HG02610 (cell line): ENCODE data around the gene OR2F2.

Experiments used
- ATAC-seq: cut with Tn5 transposase; IDR thresholded peaks from one replicate; pipeline ENCODE4 v1.9.1; 2021; ENCODE audit warnings: mild to moderate bottlenecking, moderate library complexity; ENCODE audit not compliant: unreplicated experiment

Gene OR2F2

DNA sequence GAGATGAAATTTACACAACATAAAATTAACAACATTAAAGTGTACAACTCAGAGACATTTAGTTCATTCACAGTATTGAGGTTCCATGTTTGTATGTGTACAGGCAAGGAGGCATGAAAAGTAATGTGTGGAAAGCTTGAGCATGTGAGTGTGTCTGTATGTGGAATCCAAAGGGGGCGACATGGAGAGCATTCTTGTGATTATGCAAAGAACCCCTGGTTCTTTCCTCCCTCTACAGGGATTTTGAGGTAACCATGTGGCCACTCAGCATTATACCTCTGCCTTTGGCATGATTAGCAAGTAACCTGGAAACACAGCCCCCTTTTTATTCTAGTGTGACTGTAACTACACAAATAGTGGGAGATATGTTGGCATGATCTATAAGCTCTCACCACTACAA lies 40.6 kb downstream of the OR2F2 start:
- no peak for ATAC-seq

DNA sequence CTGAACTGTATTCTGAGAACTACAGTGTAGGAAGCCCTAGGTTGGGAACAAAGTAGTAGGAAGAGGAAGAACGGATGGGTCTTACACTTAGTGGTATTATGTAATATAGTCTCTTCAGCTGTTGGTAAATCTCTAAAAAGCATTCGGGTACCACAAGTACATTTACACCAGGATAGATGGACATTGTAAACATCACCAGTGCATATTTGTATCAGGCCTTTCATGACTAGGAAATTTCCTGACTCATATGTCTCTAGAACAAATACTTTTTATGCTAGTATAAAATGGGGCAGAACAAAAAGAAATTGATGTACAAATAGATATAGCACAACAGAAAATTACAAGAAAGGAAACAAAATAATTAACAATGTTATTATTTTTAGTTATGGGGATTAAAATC lies 43.6 kb downstream of the OR2F2 start:
- no peak for ATAC-seq

DNA sequence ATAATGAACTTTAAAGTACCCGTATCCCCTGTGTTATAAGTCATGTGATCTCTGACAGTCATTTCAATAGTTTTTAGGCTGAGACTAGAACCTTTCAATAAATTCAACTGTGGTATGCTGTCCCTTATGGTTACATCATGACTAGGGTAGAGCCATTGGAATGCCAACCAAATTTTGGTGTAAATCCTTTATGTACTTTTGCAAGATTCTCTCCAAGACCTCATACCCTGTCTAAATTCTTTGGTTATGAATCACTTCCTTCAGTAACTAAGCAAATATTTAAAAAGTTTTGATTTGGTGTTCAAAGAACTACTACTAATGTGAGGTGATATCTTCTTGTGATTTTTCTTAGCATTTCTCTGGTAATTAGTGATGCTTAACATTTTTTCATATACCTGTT lies 44.3 kb downstream of the OR2F2 start:
- no peak for ATAC-seq

DNA sequence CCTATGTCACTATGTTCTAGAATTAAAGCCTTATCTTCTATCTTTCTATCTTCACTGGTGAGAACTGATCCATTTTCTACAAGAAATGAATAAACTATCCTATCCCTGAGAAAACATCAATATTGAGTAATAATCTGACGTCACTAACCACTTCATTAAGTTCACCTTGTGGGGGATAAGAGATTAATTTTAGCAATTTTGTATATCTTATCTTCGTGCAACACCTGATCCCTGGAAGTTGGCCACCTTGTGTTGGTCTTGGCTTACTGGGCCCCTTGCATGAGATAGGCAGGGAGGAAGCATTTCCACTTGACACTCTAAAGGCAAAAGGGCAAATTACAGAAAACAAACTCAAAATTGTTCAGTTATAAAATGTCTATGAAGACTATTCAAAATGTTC lies 45.0 kb downstream of the OR2F2 start:
- no peak for ATAC-seq

GRCh38 chr7:143980746-143981510 lies 45.9 kb downstream of the OR2F2 start:
- ATAC-seq: no peak

- no peak for ATAC-seq
These were observed 48.9 kb downstream of the OR2F2 start for GRCh38 chr7:143983960-143984359.
